SK-N-SH (cell line): ENCODE measurements around the gene VIM.

Experiments used
- NFIC ChIP-seq: IDR thresholded peaks from 2 replicates; pipeline ENCODE4 v1.4.0; 2012; ENCODE audit warnings: borderline replicate concordance
- YY1 ChIP-seq: IDR thresholded peaks from 2 replicates; pipeline ENCODE4 v1.4.0; 2012; ENCODE audit warnings: low read depth, mild to moderate bottlenecking
- TF ChIP-seq, protein P1 (sequence below): fragments of 200-600 bp; sonication (generic); IDR thresholded peaks from 2 replicates; pipeline ENCODE4 v1.6.1; 2017; ENCODE audit warnings: antibody characterized with exemption, mild to moderate bottlenecking, moderate library complexity

DNA sequence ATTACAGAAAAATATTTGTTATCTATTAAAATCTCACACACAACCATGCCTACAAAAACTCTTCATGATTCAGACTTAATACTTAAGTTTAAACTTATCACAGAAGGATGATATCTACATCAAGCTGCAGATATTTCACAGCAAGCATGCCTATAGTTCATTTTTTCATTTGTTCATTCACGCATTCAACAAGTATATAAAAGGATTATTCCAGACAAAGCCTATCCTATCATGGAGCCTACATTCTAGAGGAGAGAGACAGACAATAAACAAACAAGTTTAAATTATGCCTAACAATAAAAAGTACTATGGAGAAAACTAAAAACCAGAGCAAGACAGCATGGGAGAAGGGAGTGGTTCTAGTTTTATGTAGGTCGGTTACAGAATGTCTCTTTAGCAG, 37.4 kb upstream of the VIM start:
- TF ChIP-seq, protein P1, sequence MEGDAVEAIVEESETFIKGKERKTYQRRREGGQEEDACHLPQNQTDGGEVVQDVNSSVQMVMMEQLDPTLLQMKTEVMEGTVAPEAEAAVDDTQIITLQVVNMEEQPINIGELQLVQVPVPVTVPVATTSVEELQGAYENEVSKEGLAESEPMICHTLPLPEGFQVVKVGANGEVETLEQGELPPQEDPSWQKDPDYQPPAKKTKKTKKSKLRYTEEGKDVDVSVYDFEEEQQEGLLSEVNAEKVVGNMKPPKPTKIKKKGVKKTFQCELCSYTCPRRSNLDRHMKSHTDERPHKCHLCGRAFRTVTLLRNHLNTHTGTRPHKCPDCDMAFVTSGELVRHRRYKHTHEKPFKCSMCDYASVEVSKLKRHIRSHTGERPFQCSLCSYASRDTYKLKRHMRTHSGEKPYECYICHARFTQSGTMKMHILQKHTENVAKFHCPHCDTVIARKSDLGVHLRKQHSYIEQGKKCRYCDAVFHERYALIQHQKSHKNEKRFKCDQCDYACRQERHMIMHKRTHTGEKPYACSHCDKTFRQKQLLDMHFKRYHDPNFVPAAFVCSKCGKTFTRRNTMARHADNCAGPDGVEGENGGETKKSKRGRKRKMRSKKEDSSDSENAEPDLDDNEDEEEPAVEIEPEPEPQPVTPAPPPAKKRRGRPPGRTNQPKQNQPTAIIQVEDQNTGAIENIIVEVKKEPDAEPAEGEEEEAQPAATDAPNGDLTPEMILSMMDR = no peak
- no peak for TF ChIP-seq NFIC
- no peak for TF ChIP-seq YY1
